Activated CD4-positive, CD25-positive, alpha-beta regulatory T cell treated with anti-CD3 and anti-CD28 coated beads, Interleukin-2, amount 50 U/mL, for 24 hours (primary cell): ENCODE data around the gene UTS2B.
A peak's percentile ranks its signal among the peaks of the same experiment; 100 is the strongest.

Experiments
- ATAC-seq, 2 donors: fragments of 150-1000 bp; cut with Tn5 transposase; one replicate each; pipeline ENCODE4 v1.10.0; 2021; ENCODE audit warnings: mild to moderate bottlenecking in 1 of 2, moderate library complexity in 1 of 2

Gene UTS2B

GRCh38 chr3:191329654-191330529, at the start of gene UTS2B:
Gene UTS2B, minus strand, starts transcription at chr3:191330526. Its CDS starts 48,337 bp downstream, at chr3:191282189.
- peak in 1 of 2 donors; percentile 15 for ATAC-seq

- ATAC-seq, result no peak
Observed at GRCh38 chr3:191380001-191380400, 49.7 kb upstream of the UTS2B start.

- ATAC-seq, result no peak
Observed at GRCh38 chr3:191379446-191379845, 49.1 kb upstream of the UTS2B start.

- no peak for ATAC-seq
Observed at GRCh38 chr3:191378142-191378812, 48.0 kb upstream of the UTS2B start.

- no peak for ATAC-seq
Observed at GRCh38 chr3:191376516-191377141, 46.3 kb upstream of the UTS2B start.

GRCh38 chr3:191373327-191373726, 43.0 kb upstream of the UTS2B start:
- ATAC-seq, result no peak

- no peak for ATAC-seq
Observed at GRCh38 chr3:191372122-191372521, 41.8 kb upstream of the UTS2B start.

GRCh38 chr3:191369616-191370010, 39.3 kb upstream of the UTS2B start:
- no peak for ATAC-seq

- no peak for ATAC-seq
Observed at GRCh38 chr3:191368755-191369615, 38.7 kb upstream of the UTS2B start.

GRCh38 chr3:191366675-191367074, 36.3 kb upstream of the UTS2B start:
- ATAC-seq, result no peak

- ATAC-seq, result no peak
Observed at GRCh38 chr3:191363221-191363620, 32.9 kb upstream of the UTS2B start.

- ATAC-seq, result no peak
Observed at GRCh38 chr3:191362524-191363090, 32.3 kb upstream of the UTS2B start.

GRCh38 chr3:191362037-191362436, 31.7 kb upstream of the UTS2B start:
- no peak for ATAC-seq

GRCh38 chr3:191361456-191361855, 31.1 kb upstream of the UTS2B start:
- ATAC-seq, result no peak

- no peak for ATAC-seq
Observed at GRCh38 chr3:191360620-191361019, 30.3 kb upstream of the UTS2B start.

- peak in 1 of 2 donors; percentile 38 for ATAC-seq
Observed at GRCh38 chr3:191358929-191359328, 28.6 kb upstream of the UTS2B start.

- no peak for ATAC-seq
Observed at GRCh38 chr3:191357909-191358308, 27.6 kb upstream of the UTS2B start.

- ATAC-seq, result no peak
Observed at GRCh38 chr3:191356631-191357439, 26.5 kb upstream of the UTS2B start.

- peak; percentile 45 to 59 for ATAC-seq
Observed at GRCh38 chr3:191355406-191355805, 25.1 kb upstream of the UTS2B start.

- no peak for ATAC-seq
Observed at GRCh38 chr3:191353022-191353777, 22.9 kb upstream of the UTS2B start.
